ENCODE results near the gene ARHGAP19.
A peak's percentile ranks its signal among the peaks of the same experiment; 100 is the strongest.

ARHGAP19 gene

GRCh38 chr10:97228130-97228774, 64.2 kb downstream of the ARHGAP19 start:
- no peak for DNase-seq

- DNase-seq = no peak
Measured at GRCh38 chr10:97226398-97226797, 66.0 kb downstream of the ARHGAP19 start.

- DNase-seq = peak; percentile 38 to 39
Measured at GRCh38 chr10:97224483-97225435, 67.7 kb downstream of the ARHGAP19 start.

DNA sequence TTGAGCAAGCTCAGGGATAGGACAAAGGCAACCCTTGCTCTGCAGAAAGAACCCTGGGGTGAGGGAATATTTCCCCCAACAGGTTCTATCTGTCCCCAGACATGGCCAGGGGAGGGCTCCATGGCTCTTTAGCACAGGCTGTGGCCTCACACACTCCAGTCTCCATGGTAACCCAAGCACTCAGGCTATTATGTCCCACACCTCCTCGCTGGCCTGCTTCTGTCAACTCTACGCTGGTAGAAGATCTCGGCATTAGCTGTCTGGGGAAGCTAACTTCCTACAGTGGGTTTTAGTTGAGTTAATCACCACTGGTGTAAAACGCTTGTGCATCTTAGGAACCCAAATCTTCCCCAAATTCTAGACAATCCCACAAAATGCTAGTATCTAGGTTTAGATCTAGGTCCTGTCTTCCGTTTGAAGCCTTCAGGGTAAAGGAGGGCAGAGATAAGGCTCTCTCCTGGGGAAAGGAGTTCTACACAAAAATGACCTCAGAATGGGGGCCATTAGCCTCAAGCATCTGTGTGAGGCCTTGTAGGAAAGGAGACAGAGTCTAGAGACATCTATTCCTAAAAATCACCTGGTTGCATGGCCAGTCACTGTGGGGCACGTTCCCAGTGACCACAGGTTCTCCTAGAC, 70.0 kb downstream of the ARHGAP19 start:
- DNase-seq = no peak

DNA sequence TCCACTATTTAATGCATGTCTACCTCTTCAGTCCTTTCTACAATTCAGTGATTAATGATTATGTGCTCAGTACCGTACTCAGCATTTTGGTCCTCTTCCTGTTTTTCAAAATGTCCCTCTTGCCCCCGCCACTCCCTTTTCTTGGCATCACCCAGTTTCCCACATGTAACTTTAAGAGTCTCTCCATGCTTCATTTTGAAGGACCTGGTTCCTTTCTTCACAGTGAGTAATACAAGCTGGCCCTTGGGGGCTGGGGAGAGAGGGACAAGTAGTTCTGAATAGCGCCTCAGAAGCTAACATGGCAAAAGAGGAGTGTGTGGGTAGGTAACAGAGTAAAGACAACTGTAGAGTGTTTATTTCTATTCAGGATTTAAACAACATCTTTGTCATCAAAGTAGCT, 72.1 kb downstream of the ARHGAP19 start:
- no peak for DNase-seq

DNA sequence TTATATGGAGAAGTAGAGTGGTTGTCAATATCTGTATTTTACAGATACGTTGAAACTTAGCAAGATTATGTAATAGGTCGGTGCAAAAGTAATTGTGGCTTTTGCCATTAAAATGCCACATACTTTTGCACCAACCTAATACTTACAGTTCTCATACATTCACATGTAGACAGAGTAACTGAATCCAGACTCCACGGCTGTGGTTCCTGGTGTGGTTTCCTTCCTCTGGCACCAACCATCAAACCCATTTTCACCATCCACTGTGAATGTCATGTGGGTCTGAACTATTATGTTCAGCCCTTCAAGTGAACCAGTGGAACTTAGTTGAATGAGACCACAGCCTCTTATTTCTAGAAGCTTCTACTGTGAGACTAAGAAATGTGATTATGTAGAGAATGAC, 75.1 kb downstream of the ARHGAP19 start:
- peak; percentile 46 to 73 for DNase-seq

- DNase-seq = no peak
Measured at GRCh38 chr10:97215619-97216260, 76.7 kb downstream of the ARHGAP19 start.

- DNase-seq = no peak
Measured at GRCh38 chr10:97213431-97213830, 79.0 kb downstream of the ARHGAP19 start.

- DNase-seq = no peak
Measured at GRCh38 chr10:97211229-97211628, 81.2 kb downstream of the ARHGAP19 start.

GRCh38 chr10:97210543-97210960, 81.9 kb downstream of the ARHGAP19 start:
- DNase-seq = peak; percentile 80 to 83

GRCh38 chr10:97207756-97208346, 84.6 kb downstream of the ARHGAP19 start:
- DNase-seq = no peak

GRCh38 chr10:97207131-97207530, 85.3 kb downstream of the ARHGAP19 start:
- no peak for DNase-seq

- DNase-seq = no peak
Measured at GRCh38 chr10:97204826-97205679, 87.4 kb downstream of the ARHGAP19 start.

GRCh38 chr10:97203220-97203619, 89.2 kb downstream of the ARHGAP19 start:
- no peak for DNase-seq

DNA sequence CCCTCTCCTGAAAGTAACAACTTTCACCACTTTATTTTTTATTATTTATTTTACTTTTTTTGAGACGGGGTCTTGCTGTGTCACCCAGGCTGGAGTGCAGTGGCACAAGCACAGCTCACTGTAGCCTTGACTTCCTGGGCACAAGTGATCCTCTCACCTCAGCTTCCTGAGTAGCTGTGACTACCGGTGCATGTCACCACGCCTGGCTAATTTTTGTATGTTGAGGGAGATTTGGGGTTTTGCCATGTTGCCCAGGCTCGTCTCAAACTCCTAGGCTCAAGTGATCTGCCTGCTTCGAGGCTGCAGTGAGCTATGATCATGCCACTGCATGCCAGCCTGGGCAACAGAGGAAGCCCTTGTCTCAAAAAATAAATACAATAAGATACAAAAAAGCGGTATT, 91.8 kb downstream of the ARHGAP19 start:
- no peak for DNase-seq

- peak; percentile 40 to 43 for DNase-seq
Measured at GRCh38 chr10:97199152-97199551, 93.3 kb downstream of the ARHGAP19 start.

DNA sequence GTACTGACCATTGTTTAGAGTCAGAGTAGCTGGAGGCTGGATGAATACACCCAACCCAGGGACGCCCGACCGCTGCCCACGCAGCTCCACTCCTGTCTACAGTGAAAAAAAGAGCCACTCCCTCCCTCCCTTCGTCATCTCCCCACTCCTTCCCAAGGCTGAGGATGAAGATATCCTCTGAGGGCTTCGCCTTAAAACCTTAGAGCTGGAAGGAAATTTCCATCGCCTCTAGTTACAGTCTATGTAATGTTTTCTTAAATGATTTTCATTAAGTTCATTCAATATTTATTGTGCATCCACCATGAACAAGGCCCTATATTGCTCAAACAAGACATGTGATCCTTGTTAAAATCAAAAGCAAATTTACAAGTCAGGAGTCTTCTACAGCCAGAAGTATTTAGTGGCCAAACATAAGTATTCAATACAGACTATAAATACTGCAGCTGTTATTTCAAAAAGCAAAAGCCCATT, 95.4 kb downstream of the ARHGAP19 start:
- no peak for DNase-seq

DNA sequence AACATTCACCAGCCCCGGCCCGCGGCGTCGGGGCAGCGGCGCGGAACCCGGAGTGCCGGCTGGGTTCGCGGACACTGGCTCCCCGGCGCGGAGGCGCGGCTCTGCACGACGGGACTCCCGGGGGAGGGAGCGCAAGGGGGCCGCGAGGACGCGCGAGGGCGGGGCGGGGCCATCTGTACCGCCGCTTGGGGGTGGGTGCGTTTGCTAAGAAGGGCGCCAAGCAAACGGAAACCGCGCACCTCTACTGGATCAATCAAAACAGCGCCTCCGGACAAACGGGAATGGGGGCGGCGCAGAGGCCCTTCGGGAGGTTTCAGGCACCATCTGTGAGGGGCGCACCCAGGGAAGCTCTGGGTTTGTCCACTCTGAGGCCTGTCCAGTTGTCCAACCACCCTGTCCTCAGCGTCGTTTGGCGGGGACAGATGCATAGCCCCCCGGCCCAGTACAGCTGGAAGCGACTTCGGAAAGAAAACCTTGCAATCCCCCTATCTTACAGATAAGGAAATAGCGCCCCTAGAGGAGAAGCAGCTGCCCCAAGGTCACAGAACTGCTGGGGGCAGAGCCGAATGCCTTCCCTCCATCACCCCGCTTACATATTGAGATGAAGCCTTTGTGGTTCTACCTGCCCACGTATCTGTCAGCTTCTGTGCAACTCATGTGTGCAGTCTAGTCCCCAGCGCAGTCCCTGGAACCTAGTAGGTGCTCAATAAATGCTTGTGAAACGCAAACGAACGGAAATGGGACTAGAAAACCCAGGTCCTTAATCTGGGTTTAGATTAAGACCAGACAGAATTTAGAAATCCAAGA, 96.0 kb downstream of the ARHGAP19 start:
- DNase-seq = peak; percentile 93 to 96

GRCh38 chr10:97195706-97196222, 96.7 kb downstream of the ARHGAP19 start:
- DNase-seq = no peak

- no peak for DNase-seq
Measured at GRCh38 chr10:97192952-97193435, 99.4 kb downstream of the ARHGAP19 start.
